LNCaP clone FGC (cell line): Measurements from ENCODE around the gene CMTM5.
"Not testable (repeated sequence)": the region's sequence is repeated elsewhere in the genome, so short reads cannot be mapped to it uniquely, and the experiment has no call there.

ENCODE experiments used
- DNase-seq: peaks from one replicate; pipeline ENCODE4 v3.0.0-alpha.2; 2011; ENCODE audit warnings: low read depth
- H3K4me3 ChIP-seq: 2 replicates; pipeline ENCODE4 v1.5.1; 2011; ENCODE audit warnings: mild to moderate bottlenecking, low read depth, low read length, control low read depth
- CTCF ChIP-seq: IDR thresholded peaks from 2 replicates; pipeline ENCODE4 v1.5.1; 2012; ENCODE audit warnings: mild to moderate bottlenecking; ENCODE audit not compliant: control insufficient read depth, insufficient read depth; ENCODE audit errors: extremely low read depth

Gene CMTM5

GRCh38 chr14:23382731-23383440, 6.0 kb downstream of the CMTM5 start:
- DNase-seq, result no peak
- no peak for TF ChIP-seq CTCF
- H3K4me3 ChIP-seq, result no peak overlapping the region

GRCh38 chr14:23384364-23385080, 7.7 kb downstream of the CMTM5 start:
- no peak overlapping the region for H3K4me3 ChIP-seq
- no peak for TF ChIP-seq CTCF
- no peak for DNase-seq

- H3K4me3 ChIP-seq, result no peak overlapping the region
- TF ChIP-seq CTCF, result no peak
- DNase-seq, result no peak
Measured at GRCh38 chr14:23385244-23385641, 8.4 kb downstream of the CMTM5 start.

- DNase-seq, result no peak
- no peak for TF ChIP-seq CTCF
Measured at GRCh38 chr14:23385642-23386265, 8.9 kb downstream of the CMTM5 start.

GRCh38 chr14:23386266-23386657, 9.4 kb downstream of the CMTM5 start:
- H3K4me3 ChIP-seq, DNase-seq: not testable (repeated sequence)

More at GRCh38 chr14:23385642-23386265, 8.9 kb downstream of the CMTM5 start:
- no peak overlapping the region for H3K4me3 ChIP-seq

- DNase-seq, result no peak
- no peak for TF ChIP-seq CTCF
- H3K4me3 ChIP-seq, result no peak overlapping the region
Measured at GRCh38 chr14:23386999-23387398, 10.2 kb downstream of the CMTM5 start.
